Measurements from ENCODE around the gene SYTL1.

The SYTL1 gene, protein sequence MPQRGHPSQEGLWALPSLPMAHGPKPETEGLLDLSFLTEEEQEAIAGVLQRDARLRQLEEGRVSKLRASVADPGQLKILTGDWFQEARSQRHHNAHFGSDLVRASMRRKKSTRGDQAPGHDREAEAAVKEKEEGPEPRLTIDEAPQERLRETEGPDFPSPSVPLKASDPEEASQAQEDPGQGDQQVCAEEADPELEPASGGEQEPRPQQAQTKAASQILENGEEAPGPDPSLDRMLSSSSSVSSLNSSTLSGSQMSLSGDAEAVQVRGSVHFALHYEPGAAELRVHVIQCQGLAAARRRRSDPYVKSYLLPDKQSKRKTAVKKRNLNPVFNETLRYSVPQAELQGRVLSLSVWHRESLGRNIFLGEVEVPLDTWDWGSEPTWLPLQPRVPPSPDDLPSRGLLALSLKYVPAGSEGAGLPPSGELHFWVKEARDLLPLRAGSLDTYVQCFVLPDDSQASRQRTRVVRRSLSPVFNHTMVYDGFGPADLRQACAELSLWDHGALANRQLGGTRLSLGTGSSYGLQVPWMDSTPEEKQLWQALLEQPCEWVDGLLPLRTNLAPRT

DNA sequence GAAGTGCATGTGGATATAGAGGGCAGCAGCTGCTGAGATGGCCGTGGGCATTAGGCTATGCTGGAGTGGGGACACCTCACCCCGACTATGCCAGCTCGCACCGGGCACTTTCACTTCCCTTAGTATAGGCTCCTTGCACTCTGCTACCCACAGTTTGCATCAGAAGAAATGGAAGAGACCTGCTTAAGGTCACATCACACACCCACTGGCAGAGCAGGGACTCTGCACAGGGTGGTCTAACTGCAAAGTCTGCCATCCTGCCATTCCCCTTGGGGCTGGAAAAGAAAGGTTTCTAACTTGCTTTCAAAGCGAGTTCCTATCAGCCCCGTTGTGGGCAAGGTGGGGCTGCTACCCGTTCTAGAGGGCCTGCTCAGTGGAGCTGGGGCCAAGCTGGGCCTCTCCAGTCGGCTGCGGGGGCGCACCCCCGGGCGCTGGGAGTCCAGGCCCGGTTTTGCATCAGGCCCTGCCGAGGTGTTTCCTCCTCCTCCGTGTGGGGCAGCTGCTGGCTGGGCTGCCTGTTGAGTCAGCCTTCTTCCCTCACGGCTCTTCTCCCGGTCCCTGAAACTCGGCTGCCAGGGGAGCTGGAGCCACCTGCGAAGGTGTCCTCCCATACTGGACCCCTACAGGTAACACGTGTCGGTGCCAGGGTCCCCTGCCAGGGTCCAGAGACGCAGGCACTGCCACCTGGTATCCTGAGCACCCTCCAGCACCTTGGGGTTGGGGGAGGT is at the start of gene SYTL1:
Gene SYTL1, plus strand, starts transcription at position 498 of the 728 bp plus-strand sequence. CDS start 3,313 bp downstream, outside the sequence.
- DNase-seq, result no peak

DNA sequence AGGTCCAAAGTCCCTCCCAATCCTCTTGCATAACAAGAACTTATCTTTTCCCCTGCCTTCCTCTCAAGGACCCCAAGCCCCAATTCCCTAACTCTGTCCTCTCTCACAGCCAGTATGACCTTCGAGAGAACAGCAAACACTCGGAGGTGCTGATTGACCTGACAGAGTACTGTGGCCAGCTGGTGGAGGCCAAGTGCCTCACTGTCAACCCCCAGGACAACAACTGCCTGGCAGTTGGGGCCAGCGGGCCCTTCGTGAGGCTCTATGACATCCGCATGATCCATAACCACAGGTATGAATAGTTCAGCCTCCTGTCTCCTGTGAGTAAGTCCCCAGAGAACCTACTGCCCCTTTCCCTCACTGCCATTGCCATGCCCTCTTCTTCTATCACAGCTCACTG is 49.7 kb upstream of the SYTL1 start:
- DNase-seq, result no peak

DNA sequence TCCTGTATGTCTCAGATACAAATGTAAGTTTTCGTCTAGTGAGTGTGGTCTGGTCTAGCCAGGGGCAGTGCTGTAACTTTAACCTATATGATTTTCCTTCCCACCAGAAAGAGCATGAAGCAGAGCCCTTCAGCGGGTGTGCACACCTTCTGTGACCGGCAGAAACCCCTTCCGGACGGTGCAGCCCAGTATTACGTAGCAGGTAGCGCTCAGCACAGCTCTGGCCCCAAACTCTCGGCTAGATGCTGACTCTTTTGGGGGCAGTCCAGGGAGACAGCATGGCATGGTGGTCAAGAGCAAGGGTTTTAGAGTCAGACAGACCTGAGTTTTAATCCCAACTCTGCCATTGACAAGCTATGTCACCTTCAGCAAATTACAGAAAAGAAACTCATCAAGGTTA is 47.9 kb upstream of the SYTL1 start:
- no peak for DNase-seq

DNA sequence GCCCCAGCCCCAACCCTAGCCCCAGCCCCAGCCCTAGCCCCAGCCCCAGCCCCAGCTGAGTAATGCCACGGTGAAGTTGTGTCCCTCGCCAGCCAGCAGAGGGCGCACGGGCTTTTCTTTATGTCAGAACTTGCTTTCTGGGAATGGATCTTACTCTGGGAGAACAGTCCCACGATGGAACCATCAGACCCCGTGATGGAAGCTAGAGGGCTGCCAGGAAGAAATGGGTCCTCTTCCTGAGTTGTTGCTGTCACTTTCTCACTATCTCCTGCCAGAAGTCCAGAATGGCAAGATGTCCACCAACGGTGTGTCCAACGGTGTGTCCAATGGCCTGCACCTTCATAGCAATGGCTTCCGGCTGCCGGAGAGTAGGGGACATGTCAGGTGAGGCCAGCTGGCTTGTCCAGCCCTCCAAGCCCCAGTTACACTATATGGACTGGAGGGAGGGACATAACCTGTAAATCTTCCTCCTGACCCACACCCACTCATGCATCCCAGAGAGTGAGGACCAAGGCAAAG is 45.0 kb upstream of the SYTL1 start:
- DNase-seq, result no peak

DNA sequence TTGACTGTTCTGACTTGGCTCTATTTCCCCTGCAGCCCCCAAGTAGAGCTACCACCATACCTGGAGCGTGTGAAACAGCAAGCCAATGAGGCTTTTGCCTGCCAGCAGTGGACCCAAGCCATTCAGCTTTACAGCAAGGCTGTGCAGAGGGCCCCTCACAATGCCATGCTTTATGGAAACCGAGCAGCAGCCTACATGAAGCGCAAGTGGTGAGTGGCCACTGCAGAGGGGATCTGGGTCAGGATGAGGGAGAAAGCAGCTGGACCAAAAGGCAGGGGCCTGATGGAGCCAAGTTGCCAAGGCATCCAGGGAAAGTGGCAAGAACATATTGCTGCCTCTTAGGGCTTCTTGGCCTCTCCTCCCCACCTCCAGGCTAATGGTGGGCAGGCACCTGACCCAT is 43.9 kb upstream of the SYTL1 start:
- no peak for DNase-seq

DNA sequence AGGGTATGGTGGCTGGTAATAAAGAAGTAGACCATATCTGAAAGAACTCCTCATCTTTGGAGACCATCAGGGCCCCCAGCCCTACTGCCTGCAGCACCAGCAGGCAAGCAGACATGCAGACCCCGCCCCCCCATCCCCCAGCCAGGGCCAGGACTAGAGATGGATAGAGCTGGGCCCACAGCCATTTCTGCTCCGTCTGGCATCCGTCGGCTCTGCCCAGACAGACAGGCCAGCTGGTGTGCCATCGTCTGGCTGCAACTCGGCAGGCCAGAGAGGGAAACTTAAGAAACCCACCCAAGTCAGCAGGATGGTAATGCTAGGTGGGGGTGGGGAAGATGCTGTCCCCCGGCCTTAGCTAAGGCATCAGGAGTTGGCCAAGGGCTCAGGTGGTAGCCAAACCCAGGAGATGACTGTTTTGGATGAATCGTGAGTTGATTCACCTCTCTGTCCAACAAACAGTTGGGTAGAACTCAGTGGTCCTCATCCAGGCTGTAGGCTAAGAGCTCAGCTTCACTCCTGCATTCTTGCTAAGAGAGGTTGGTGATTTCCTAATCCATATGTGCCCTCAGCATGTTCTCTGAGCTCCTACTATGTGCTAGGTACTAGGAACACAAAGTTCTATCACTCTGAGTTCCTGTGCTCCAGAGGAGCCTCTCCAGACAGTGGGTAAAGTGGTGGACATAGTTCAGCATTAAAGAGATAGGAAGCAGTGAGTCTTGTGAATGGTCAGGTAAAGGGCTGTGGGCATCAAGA is 43.0 kb upstream of the SYTL1 start:
- no peak for DNase-seq

DNA sequence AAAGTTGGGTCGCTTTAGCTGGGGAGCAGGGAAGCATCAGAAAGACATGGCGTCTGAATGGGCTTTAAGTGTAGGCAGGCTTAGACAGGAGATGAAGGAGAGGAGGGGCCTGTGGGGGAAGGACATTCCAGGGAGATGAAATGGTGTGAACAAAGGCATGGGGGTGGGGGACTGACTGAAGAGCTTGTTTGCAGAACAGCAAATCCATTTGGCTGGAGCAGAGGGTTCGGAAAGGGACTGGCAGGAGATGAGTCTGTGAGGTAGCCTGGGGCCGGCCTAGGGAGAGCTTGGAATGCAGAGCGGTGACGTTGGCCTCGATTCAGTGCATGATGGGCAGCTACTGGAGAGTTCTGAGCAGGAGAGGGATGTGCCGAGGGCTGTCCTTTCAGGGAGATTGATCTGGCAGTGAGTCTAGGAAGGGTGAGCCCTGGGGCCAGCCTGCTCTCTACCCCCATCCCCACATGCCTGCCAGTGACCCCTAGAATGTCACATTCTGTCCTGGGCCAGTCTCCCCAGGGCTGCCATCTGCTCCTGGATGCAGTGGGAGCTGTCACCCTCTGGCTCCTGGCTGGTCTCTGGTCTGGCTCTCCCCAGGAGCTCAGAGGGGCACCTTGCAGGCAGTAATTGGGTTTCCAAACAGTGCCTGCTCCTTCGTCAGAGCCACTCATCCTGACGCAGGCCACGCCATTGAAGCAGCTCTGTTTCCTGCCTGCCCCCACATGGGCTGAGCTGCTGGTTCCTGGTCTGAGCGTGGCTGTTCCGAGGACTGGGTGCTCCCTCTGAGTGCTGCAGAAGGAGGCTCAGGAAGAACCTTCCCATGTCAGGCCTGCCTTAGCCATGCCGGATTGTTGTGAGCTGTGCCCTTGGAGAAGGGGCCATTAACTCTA is 42.2 kb upstream of the SYTL1 start:
- no peak for DNase-seq

DNA sequence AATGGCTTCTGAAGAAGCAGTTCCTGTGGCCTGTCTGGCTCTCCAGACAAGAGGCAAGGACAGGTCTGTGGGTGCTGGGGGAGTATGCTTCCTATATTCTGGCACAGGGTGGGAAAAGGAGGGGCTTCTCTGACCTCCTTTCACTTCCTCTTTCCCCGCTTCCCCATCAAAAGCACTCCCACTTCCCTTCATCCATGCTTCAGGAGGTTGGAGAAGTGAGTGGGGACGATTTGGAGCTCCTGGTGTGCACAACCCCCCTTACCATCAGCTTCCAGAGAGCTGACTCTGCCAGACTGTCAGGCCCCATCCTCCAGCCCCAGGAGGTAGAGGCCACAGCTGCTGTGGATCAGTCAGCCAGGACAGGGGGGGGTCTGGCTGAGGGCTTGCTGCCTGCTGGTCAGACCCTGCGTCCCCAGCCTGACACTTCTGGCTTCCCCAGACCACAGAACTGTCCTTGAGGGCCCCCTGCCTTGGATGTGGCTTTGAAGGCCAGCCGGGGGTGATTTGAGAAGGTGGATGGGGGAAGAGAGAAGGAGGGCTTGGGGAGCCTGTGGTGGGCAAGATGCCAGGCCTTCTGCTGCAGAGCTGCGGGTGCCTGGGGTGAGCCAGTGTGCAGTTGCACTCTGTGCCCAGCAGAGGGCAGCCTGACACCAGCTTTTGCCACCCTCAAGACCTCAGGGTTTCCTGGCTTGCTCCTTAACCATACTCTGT is 41.3 kb upstream of the SYTL1 start:
- DNase-seq, result peak; percentile 18

DNA sequence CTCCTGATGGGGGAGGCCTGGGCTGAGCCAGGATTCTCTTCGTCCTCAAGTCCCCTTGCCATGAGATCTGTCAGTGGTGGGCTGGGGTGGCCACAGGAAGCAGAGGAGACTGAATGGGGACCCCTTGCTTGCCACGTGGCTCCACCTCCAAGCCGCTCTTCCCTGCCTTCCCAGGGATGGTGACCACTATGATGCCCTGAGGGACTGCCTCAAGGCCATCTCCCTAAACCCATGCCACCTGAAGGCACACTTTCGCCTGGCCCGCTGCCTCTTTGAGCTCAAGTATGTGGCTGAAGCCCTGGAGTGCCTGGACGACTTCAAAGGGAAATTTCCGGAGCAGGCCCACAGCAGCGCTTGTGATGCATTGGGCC is 40.8 kb upstream of the SYTL1 start:
- no peak for DNase-seq

DNA sequence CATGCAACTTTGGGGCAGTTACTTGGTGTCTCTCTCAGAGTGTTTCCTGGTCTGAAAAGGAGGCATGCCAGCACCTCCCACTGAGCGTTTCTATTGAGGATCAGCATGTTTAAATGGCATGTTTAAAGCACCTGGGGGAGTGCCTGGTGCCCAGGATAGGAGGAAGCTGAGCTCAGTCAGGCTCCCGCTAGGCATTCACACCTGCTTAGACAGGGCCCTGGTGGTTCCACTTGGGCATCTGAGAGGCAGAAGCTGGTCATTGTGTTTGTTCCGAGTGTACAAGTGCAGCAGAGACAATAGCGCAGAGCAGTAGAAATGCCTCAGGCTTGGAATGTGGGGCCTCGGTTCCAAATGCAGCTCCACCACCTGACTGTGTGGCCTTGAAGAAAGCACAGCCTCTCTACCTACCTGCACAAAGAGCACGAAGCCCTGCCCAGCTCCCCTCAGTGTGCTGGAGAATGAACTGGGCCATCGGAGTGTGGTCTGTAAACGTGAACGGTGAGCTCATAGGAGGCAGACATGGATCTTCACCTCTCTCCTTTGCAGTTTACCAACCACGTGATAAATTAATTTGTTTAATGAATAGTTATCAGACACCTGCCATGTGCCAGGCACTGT is 40.1 kb upstream of the SYTL1 start:
- DNase-seq, result no peak

DNA sequence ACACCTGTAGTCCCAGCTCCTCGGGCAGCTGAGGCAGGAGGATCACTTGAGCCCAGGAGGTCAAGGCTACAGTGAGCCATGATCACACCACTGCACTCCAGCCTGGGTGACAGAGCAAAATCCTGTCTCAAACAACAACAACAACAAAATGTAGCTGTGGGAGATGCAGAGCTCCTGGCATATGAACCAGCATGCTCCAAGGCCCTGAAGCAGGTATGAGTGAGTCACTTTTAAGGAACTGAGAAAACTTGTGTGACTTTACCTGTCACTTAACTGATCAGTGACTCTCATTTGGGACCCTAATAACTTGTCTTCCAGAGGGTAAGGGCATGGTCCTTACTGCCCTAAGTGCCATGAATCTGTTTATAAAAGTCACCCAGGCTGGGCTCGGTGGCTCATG is 39.2 kb upstream of the SYTL1 start:
- DNase-seq, result no peak

DNA sequence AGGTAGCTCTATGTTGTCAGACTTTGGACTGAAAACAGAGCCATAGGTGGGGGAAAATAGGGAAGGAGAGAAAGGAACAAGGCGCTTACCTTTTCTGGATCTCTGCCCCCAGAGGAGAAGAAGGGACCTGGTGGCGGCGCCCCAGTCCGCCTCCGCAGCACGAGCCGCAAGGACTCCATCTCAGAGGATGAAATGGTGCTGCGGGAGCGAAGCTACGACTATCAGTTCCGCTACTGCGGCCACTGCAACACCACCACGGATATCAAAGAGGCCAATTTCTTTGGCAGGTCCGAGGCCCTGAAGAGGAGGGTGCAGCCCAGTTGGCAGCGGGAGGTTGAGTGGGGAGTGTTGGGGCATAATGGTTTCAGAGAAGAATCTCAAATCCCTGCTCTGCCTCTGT is 38.3 kb upstream of the SYTL1 start:
- no peak for DNase-seq

DNA sequence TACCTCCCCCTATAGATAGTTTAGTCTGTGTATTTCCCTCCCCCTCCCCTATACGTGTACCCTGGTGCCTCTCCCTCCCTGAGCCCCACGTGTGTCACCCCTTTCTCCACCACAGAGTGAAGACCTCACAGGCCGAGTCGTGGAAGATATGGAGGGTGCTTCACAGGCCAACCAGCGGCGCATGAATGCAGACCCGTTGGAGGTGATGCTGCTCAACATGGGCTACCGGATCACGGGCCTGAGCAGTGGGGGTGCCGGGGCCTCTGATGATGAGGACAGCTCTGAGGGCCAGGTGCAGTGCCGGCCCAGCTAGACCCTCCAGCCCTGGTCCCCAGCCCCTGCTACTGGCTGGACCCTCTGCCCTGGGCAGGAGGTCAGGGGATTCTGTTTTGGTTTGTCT is 35.8 kb upstream of the SYTL1 start:
- no peak for DNase-seq

DNA sequence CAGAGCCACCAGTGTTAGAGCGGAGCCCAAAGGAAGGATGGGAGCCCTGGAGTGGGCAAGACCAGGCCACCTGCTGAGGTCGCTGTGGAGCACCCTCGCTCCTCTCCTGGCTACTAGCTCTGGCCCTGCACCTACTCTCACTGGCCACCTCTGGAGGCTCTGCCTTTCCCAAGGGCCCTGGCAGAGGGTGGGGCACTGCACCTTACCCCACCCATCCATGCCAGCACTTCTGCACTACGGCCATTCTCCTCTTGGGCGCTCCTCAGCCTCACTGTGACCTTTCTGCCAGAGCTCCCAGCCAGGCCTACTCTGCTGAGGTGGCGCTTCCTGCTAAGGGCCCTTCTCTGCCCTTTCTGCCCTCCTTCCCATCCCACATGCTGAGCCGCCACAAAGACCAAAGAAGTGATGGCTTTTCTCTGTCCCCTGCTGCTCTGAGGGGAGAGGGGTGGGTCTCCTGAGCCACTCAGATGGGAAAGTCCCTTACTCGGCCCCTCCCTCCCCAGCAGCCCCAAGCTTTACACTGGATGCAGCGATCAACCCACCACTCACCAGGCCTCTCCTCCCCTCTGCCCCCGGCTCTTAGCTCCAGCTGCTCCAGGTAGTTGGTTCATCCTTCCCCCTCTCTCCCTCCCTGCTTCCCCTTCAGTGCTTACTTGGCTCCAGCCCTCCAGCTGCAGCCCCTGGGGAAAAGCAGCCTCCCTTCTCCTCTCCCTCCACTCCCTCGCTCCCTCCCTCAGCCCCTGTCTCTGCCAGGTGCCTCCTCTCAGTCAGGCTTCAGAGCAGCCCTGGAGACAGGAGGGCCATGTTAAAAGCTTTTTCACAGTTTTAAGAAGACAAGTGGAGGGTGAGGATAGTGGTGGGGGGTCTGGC is 34.7 kb upstream of the SYTL1 start:
- no peak for DNase-seq

DNA sequence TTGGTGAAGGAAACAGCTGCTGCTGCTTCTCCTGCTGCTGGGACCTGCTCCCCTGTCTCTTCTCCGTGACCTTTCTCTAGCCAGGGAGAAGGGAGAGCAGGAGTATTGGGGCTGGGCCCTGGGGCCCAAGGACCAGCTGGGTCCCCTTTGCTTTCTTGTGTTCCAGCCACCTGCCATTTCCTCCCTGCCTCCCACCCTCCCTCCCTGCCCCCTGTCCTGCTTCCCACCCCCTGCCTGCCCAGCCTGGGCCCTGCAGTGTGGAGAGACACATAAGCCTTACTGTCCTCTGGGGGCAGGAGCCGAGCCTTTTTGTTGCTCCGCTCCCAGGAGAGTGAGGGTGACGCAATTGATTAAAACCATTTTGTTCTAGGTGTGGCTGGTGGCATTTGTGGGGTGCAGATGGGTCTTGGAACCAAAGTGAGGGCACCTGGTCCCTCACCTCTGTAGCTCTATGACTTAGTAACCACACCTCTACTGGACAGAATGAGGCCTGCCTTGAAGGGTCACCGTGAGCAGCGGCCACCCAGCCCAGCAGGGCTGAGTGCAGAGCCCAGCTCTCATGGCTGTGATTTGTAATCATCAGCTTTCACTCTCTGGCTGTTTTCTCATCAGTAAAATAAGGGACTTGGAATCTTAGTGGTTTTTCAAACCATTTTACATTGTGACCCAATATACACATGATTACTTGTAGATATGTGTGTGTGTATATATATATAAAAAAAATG is 33.8 kb upstream of the SYTL1 start:
- no peak for DNase-seq

DNA sequence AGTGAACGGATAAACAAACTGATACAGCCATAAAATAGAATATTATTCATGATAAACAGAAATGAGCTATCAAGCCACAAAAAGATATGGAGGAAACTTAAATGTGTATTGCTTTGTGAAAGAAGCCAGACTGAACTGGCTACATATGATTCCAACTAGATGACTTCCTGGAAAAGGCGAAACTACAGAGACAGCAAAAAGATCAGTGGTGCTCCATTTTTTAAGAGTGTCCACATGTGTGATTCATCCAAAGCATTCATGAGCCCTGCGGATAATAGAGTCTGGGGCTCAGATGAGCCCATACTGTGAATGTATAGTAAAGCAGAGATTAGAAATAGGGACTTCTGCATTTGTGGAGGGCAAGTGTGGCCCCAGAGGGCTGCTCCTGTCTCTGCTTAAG is 27.7 kb upstream of the SYTL1 start:
- no peak for DNase-seq

DNA sequence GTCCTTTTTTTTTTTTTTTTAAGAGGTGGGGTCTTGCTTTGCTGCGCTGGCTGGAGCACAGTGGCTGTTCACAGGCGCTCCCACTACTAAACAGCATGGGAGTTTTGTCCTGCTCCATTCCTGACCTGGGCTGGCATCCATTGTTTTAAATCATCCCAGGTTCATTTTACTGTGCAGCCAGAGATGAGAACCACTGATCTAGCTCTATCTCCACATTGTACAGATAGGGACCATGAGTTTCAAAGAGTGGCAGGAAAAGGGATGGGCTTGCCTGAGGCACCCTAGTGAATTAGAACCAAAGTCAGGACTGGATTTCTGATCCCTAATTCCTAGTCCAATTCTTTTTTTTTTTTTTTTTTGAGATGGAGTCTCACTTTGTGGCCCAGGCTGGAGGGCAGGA is 27.1 kb upstream of the SYTL1 start:
- DNase-seq, result no peak

DNA sequence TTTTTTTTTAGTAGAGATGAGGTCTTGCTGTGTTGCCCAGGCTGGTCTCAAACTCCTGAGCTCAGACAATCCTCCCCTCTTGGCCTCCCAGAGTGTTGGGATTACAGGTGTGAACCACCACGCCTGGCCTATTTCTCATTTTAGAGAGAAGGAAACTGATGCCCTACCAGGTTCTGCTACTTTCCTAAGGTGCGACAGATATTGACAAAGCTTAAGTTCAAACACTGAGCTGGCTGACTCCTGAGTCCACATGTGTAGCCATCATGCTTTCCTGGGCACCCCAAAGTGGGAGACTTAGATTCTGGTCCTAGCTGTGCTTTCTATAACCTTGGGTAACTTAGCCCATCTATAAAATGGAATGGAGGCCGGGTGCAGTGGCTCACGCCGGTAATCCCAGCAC is 25.0 kb upstream of the SYTL1 start:
- no peak for DNase-seq

DNA sequence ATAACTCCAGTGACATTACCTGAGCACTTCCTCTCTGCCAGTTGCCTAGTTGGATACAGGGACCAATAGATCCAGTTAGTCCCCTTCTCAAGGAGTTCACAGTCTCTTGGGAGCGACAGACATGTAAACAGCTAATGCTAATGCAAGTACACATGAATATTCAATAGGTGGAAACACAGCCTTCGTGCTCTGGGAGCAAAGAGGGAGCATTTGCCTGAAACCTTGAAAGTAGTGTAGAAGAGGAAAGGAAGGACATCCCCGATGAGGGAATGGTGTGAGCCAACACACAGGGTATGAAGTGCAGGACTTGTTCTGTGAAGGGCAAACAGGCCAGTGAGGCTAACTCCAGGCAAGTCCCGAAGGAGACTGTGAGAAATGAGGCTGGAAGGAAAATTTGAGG is 23.7 kb upstream of the SYTL1 start:
- no peak for DNase-seq

Data from NCI-H1436 treated with DMSO at 0.1 percent for 48 hours (cell line).